MCF 10A (cell line): ENCODE data around the gene NLRP5. TPM values are rescaled to one million over a fixed set of nuclear protein-coding genes. Genes with fewer than 3 reads are reported as not detected.

Experiments used
- BruUV-seq: library from RNA; stranded (reverse); fragments of 400-500 nt; replicated peaks from 2 replicates; lab custom pipeline; 2021; lab: Mats Ljungman, UMichigan
- CTCF ChIA-PET: fragments of 300-600 bp; sonication (Branson Sonifier 250); formaldehyde crosslinking; extraction: SDS; loops from one replicate; lab custom pipeline; 2021; ENCODE audit warnings: antibody characterized with exemption, inconsistent platforms; lab: Yijun Ruan, JAX
- POLR2A ChIA-PET: fragments of 300-600, 350-650 bp; sonication (Branson Sonifier 250); formaldehyde crosslinking; extraction: SDS; loops from one replicate; lab custom pipeline; 2020; ENCODE audit warnings: antibody characterized with exemption, inconsistent platforms; lab: Yijun Ruan, JAX
- DNase-seq: peaks from one replicate; pipeline ENCODE4 v3.0.0-alpha.2; 2018; ENCODE audit not compliant: unreplicated experiment
- H3K27ac Mint-ChIP-seq: one replicate; pipeline ENCODE4 v1.8.0; 2022; ENCODE audit warnings: mild to moderate bottlenecking, low read depth, mixed read lengths; ENCODE audit not compliant: unreplicated experiment
- H3K27me3 Mint-ChIP-seq: one replicate; pipeline ENCODE4 v1.8.0; 2022; ENCODE audit warnings: mixed read lengths; ENCODE audit not compliant: insufficient read depth, unreplicated experiment
- H3K36me3 Mint-ChIP-seq: one replicate; pipeline ENCODE4 v1.8.0; 2022; ENCODE audit warnings: mild to moderate bottlenecking, moderate library complexity, mixed read lengths; ENCODE audit not compliant: insufficient read depth, unreplicated experiment
- H3K4me1 Mint-ChIP-seq: one replicate; pipeline ENCODE4 v1.8.0; 2022; ENCODE audit warnings: mixed read lengths; ENCODE audit not compliant: insufficient read depth, unreplicated experiment
- H3K4me3 Mint-ChIP-seq: one replicate; pipeline ENCODE4 v1.8.0; 2022; ENCODE audit warnings: mild to moderate bottlenecking, moderate library complexity, mixed read lengths; ENCODE audit not compliant: unreplicated experiment
- H3K9me3 Mint-ChIP-seq: one replicate; pipeline ENCODE4 v1.8.0; 2022; ENCODE audit warnings: mixed read lengths; ENCODE audit not compliant: unreplicated experiment
- CTCF ChIP-seq: fragments of 200-600 bp; IDR thresholded peaks from one replicate; pipeline ENCODE4 v1.8.0; 2022; ENCODE audit warnings: antibody characterized with exemption, mild to moderate bottlenecking; ENCODE audit not compliant: unreplicated experiment
- intact Hi-C: fragments of 100-400 bp; cut with micrococcal nuclease; formaldehyde crosslinking; loops from 2 replicates; pipeline ENCODE4 v1.14.1; 2022
- total RNA-seq: library from RNA; stranded (reverse); gene quantifications from 2 replicates; pipeline ENCODE4 v1.2.3, GENCODE V29; 2022

Gene NLRP5
- total RNA-seq, 1 experiment from 2014 or later = not detected

- ChIA-PET CTCF (no interaction called here), POLR2A (interaction anchor here (0.6 kb wide), 1 partner anchor 14 kb away, joined by 4 read pairs; no protein-coding TSS in a partner anchor)
- Mint-ChIP-seq H3K4me1 (no peaks in the 10 kb centered on the region), H3K9me3 (no peaks in the 10 kb centered on the region), H3K27ac (no peak overlapping the region), H3K27me3 (no peaks in the 10 kb centered on the region), H3K4me3 (no peak overlapping the region), H3K36me3 (no peaks in the 10 kb centered on the region)
- intact Hi-C loops = no loop called here
- no peak for TF ChIP-seq CTCF
- no TSS peak for BruUV-seq
- no peak for DNase-seq
Observed at GRCh38 chr19:55956431-55956830, 30.1 kb upstream of the NLRP5 start.

- Mint-ChIP-seq H3K4me3 (no peak overlapping the region), H3K9me3 (no peaks in the 10 kb centered on the region)
- intact Hi-C loops = no loop called here
Observed at GRCh38 chr19:55958356-55958755, 28.2 kb upstream of the NLRP5 start.

DNA sequence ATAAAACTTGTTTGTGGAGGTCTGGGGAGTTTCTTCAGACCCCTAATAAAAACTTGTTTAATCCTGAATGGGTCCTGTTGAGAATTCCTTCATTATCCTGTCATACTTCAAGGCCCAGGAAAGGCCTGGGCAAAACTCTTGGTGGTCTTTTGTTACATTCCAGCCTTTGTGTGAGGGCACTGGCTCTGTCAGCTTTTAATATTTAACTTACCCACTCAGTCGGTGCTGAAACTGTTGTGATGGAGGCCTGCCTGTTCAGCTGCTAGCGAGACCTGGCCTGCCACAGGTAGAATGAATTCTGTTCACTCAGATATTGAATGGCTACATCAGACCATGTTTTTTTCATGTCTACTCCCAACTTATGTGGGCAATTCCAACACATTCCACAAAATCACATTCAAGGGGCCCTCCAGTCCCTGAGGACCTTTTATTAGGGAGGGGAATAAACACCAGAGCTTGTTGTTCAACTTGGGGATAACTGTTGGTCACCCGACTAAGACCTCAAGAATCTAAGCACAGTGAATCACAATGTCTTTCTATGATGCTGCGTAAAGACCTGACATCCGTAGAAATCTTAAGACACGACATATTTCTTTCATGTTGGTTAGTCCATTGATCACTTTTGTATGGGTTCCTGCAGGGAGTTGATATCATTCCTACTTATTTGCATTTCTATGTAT, 26.4 kb upstream of the NLRP5 start:
- DNase-seq = no peak
- no peaks in the 10 kb centered on the region for H3K36me3 Mint-ChIP-seq
- no TSS peak for BruUV-seq
- H3K27ac Mint-ChIP-seq = no peak overlapping the region
- no peak overlapping the region for H3K4me3 Mint-ChIP-seq
- ChIA-PET POLR2A (no interaction called here), CTCF (no interaction called here)
- no peaks in the 10 kb centered on the region for H3K27me3 Mint-ChIP-seq
- intact Hi-C loops = no loop called here
- no peak for TF ChIP-seq CTCF
- no peaks in the 10 kb centered on the region for H3K4me1 Mint-ChIP-seq
- peaks cover 5% of the 10 kb centered on the region for H3K9me3 Mint-ChIP-seq

More at GRCh38 chr19:55958356-55958755, 28.2 kb upstream of the NLRP5 start:
- no peak for TF ChIP-seq CTCF
- POLR2A ChIA-PET = no interaction called here
- BruUV-seq = no TSS peak
- Mint-ChIP-seq H3K27me3 (no peaks in the 10 kb centered on the region), H3K27ac (no peak overlapping the region), H3K4me1 (no peaks in the 10 kb centered on the region), H3K36me3 (no peaks in the 10 kb centered on the region)
- DNase-seq = no peak
- CTCF ChIA-PET = no interaction called here

DNA sequence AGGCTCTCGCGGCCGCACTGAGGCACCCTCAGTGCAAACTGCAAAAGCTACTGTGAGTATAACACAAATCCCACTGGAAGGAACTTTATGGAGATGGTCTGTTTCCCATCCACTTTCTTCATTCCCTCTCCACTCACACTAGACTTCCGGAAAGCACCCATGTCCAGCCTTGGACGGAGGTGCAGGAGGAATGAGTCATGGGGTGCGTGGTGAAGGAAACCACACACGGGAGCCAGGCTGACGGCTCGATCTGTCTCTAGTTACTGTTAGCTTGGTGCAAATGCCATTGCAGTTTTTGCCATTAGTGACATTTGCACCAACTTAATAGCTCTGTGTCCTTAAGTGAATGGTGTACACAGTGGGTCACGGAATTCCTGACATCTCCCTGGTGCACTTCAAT, 24.4 kb upstream of the NLRP5 start:
- no peak for DNase-seq
- Mint-ChIP-seq H3K27me3 (no peaks in the 10 kb centered on the region), H3K9me3 (peaks cover 16% of the 10 kb centered on the region), H3K27ac (no peak overlapping the region), H3K4me3 (no peak overlapping the region), H3K4me1 (no peaks in the 10 kb centered on the region), H3K36me3 (no peaks in the 10 kb centered on the region)
- intact Hi-C loops = no loop called here
- CTCF ChIA-PET = no interaction called here
- TF ChIP-seq CTCF = no peak
- no TSS peak for BruUV-seq
- POLR2A ChIA-PET = no interaction called here
